A673 (cell line): ENCODE data around the gene WDR7. TPM values are rescaled to one million over a fixed set of nuclear protein-coding genes. Genes with fewer than 3 reads are reported as not detected.
A peak's percentile ranks its signal among the peaks of the same experiment; 100 is the strongest.

ENCODE experiments used
- BruUV-seq: library from RNA; stranded (reverse); fragments of 400-500 nt; replicated peaks from 2 replicates; lab custom pipeline; 2021; lab: Mats Ljungman, UMichigan
- CTCF ChIA-PET: fragments of 300-600 bp; sonication (Branson Sonifier 250); formaldehyde crosslinking; loops from one replicate; lab custom pipeline; 2022; ENCODE audit warnings: antibody characterized with exemption; lab: Charles Lee
- POLR2A ChIA-PET: fragments of 300-600 bp; sonication (Branson Sonifier 250); formaldehyde crosslinking; loops from one replicate; lab custom pipeline; 2022; ENCODE audit warnings: antibody characterized with exemption; ENCODE audit not compliant: low non-redundant PET; lab: Charles Lee
- DNase-seq: peaks from one replicate; pipeline ENCODE4 v3.0.0-alpha.2; 2015; ENCODE audit warnings: low spot score
- H3K27ac ChIP-seq: fragments of 200-600 bp; sonication (generic); 2 replicates; pipeline ENCODE4 v1.5.1; 2016; ENCODE audit warnings: mixed run types, low read depth, mild to moderate bottlenecking, mixed read lengths, antibody characterized with exemption, low read length; ENCODE audit not compliant: poor library complexity, severe bottlenecking
- H3K27me3 ChIP-seq: fragments of 200-600 bp; sonication (generic); replicated peaks from 2 replicates; pipeline ENCODE4 v1.6.1; 2017; ENCODE audit warnings: mixed run types, low read depth, mild to moderate bottlenecking, mixed read lengths, antibody characterized with exemption, low read length; ENCODE audit not compliant: insufficient read depth, poor library complexity
- H3K36me3 ChIP-seq: fragments of 200-600 bp; sonication (generic); 2 replicates; pipeline ENCODE4 v1.6.1; 2016; ENCODE audit warnings: mixed run types, mild to moderate bottlenecking, mixed read lengths, antibody characterized with exemption, low read length; ENCODE audit not compliant: insufficient read depth, poor library complexity, severe bottlenecking
- H3K4me1 ChIP-seq: fragments of 200-600 bp; sonication (generic); 2 replicates; pipeline ENCODE4 v1.6.1; 2017; ENCODE audit warnings: mixed run types, mild to moderate bottlenecking, mixed read lengths, antibody characterized with exemption, low read length; ENCODE audit not compliant: insufficient read depth, poor library complexity, severe bottlenecking
- H3K4me3 ChIP-seq: fragments of 200-600 bp; sonication (generic); 2 replicates; pipeline ENCODE4 v1.5.1; 2016; ENCODE audit warnings: low read depth, mixed run types, mild to moderate bottlenecking, mixed read lengths, low read length; ENCODE audit not compliant: poor library complexity, severe bottlenecking
- H3K9me3 ChIP-seq: fragments of 200-600 bp; sonication (generic); 2 replicates; pipeline ENCODE4 v1.6.1; 2016; ENCODE audit warnings: mixed run types, low read depth, mild to moderate bottlenecking, mixed read lengths, antibody characterized with exemption, low read length; ENCODE audit not compliant: poor library complexity, severe bottlenecking
- EZH2 ChIP-seq: fragments of 200-600 bp; sonication (generic); IDR thresholded peaks from 2 replicates; pipeline ENCODE4 v1.6.1; 2017; ENCODE audit warnings: borderline replicate concordance, low read depth, mild to moderate bottlenecking, mixed read lengths, antibody characterized with exemption, low read length; ENCODE audit not compliant: poor library complexity, severe bottlenecking
- intact Hi-C: fragments of 100-400 bp; cut with micrococcal nuclease; formaldehyde crosslinking; loops from one replicate; pipeline ENCODE4 v1.10.0; 2022; ENCODE audit not compliant: unreplicated experiment
- total RNA-seq: library from RNA; stranded (reverse); gene quantifications from 2 replicates; pipeline ENCODE4 v1.2.3, GENCODE V29; 2021
- TF ChIP-seq, protein P1 (sequence below): fragments of 300-800, 200-600 bp; sonication (generic); conservative IDR thresholded peaks from 2 replicates; pipeline ENCODE4 v1.5.1; 2017; ENCODE audit warnings: low read depth, mild to moderate bottlenecking, antibody characterized with exemption, low read length, moderate library complexity, mixed read lengths

Gene WDR7
- total RNA-seq, 1 experiment from 2014 or later, result 21.2 TPM

GRCh38 chr18:56815926-56816325 lies 164.8 kb downstream of the WDR7 start:
- TF ChIP-seq, protein P1, sequence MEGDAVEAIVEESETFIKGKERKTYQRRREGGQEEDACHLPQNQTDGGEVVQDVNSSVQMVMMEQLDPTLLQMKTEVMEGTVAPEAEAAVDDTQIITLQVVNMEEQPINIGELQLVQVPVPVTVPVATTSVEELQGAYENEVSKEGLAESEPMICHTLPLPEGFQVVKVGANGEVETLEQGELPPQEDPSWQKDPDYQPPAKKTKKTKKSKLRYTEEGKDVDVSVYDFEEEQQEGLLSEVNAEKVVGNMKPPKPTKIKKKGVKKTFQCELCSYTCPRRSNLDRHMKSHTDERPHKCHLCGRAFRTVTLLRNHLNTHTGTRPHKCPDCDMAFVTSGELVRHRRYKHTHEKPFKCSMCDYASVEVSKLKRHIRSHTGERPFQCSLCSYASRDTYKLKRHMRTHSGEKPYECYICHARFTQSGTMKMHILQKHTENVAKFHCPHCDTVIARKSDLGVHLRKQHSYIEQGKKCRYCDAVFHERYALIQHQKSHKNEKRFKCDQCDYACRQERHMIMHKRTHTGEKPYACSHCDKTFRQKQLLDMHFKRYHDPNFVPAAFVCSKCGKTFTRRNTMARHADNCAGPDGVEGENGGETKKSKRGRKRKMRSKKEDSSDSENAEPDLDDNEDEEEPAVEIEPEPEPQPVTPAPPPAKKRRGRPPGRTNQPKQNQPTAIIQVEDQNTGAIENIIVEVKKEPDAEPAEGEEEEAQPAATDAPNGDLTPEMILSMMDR, result no peak
- Histone ChIP-seq H3K9me3 (no peaks in the 10 kb centered on the region), H3K27me3 (no peaks in the 10 kb centered on the region), H3K4me3 (no peak overlapping the region), H3K36me3 (no peaks in the 10 kb centered on the region), H3K27ac (no peak overlapping the region), H3K4me1 (no peaks in the 10 kb centered on the region)
- CTCF ChIA-PET, result no interaction called here
- intact Hi-C loops, result no loop called here
- DNase-seq, result no peak
- BruUV-seq, result no TSS peak
- POLR2A ChIA-PET, result no interaction called here

DNA sequence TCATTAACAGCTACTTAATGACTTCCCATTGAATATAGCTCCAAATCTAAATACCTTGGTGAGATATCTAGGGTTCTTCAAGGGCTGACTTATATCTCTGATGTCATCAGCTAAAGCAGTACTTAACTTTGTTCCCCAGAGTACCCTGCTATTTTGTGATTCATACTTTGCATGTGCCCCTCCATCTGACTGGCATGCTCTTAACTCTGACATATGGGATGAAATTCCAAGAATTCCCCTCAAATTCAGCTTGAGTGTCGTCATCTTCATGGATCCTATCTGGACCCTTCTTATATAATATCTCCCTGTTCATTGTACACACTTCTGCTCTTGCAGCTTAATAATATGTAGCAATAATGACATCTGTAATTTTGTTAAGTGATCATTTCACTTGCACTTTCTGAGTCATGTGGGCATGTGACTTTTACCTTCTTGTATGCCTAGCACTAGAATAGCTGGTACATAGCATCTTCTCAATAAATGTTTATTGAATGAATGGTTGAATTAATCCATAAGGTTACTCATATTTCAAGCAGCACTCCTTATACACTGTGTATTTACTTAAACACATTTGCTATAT lies 172.9 kb downstream of the WDR7 start:
- no peaks in the 10 kb centered on the region for H3K27me3 ChIP-seq
- no peak overlapping the region for H3K4me3 ChIP-seq
- peak; percentile 9 for DNase-seq
- ChIA-PET CTCF (no interaction called here), POLR2A (no interaction called here)
- no peak overlapping the region for H3K27ac ChIP-seq
- no peaks in the 10 kb centered on the region for H3K9me3 ChIP-seq
- TF ChIP-seq, protein P1, result no peak
- TF ChIP-seq EZH2, result no peak
- intact Hi-C loops, result no loop called here
- H3K36me3 ChIP-seq, result no peaks in the 10 kb centered on the region
- H3K4me1 ChIP-seq, result no peaks in the 10 kb centered on the region
- BruUV-seq, result no TSS peak

GRCh38 chr18:56825321-56825720 lies 174.2 kb downstream of the WDR7 start:
- POLR2A ChIA-PET, result no interaction called here
- Histone ChIP-seq H3K27me3 (no peaks in the 10 kb centered on the region), H3K9me3 (no peaks in the 10 kb centered on the region), H3K27ac (no peak overlapping the region), H3K4me1 (no peaks in the 10 kb centered on the region), H3K4me3 (no peak overlapping the region), H3K36me3 (no peaks in the 10 kb centered on the region)
- intact Hi-C loops, result no loop called here
- CTCF ChIA-PET, result no interaction called here
- no peak for DNase-seq
- TF ChIP-seq EZH2, result no peak
- TF ChIP-seq, protein P1, result no peak
- BruUV-seq, result no TSS peak
